IMR-90 (cell line): Measurements from ENCODE around the gene DYNAP. TPM values are rescaled to one million over a fixed set of nuclear protein-coding genes. Genes with fewer than 3 reads are reported as not detected.

Experiments used
- ATAC-seq: fragments of 200-7000 bp; cut with Tn5 transposase; 2 replicates; pipeline ENCODE4 v1.9.1; 2020; ENCODE audit warnings: low read depth, mild to moderate bottlenecking, moderate library complexity
- BruUV-seq: library from RNA; stranded (reverse); fragments of 400-500 nt; replicated peaks from 2 replicates; lab custom pipeline; 2021; lab: Mats Ljungman, UMichigan
- CTCF ChIA-PET: fragments of 300-600 bp; formaldehyde crosslinking; extraction: SDS; loops from one replicate; lab custom pipeline; 2021; ENCODE audit warnings: antibody characterized with exemption; lab: Yijun Ruan, JAX
- POLR2A ChIA-PET: fragments of 300-600 bp; sonication (Branson Sonifier 250); formaldehyde crosslinking; loops from one replicate; lab custom pipeline; 2022; ENCODE audit warnings: antibody characterized with exemption; ENCODE audit not compliant: unreplicated experiment; lab: Charles Lee
- DNase-seq: peaks from one replicate; pipeline ENCODE4 v3.0.0; 2013
- H2AFZ ChIP-seq: replicated peaks from 2 replicates; pipeline ENCODE3; 2013; ENCODE audit warnings: low read length, mild to moderate bottlenecking; ENCODE audit not compliant: poor library complexity
- H2AK5ac ChIP-seq: 2 replicates; pipeline ENCODE4 v1.6.1; 2013; ENCODE audit warnings: low read depth, low read length, inconsistent platforms
- H2AK9ac ChIP-seq: replicated peaks from 2 replicates; pipeline ENCODE3; 2013; ENCODE audit warnings: mild to moderate bottlenecking, low read depth, low read length, moderate library complexity; ENCODE audit not compliant: poor library complexity
- H2BK120ac ChIP-seq: 2 replicates; pipeline ENCODE4 v1.6.1; 2013; ENCODE audit warnings: low read depth, low read length, inconsistent platforms
- H2BK15ac ChIP-seq: 3 replicates; pipeline ENCODE4 v1.6.1; 2013; ENCODE audit warnings: low read depth, low read length, inconsistent platforms
- H2BK20ac ChIP-seq: 2 replicates; pipeline ENCODE4 v1.6.1; 2013; ENCODE audit warnings: low read depth, mild to moderate bottlenecking, inconsistent platforms, low read length, moderate library complexity
- H2BK5ac ChIP-seq: 2 replicates; pipeline ENCODE4 v1.6.1; 2013; ENCODE audit warnings: mild to moderate bottlenecking, low read depth, low read length, inconsistent platforms; ENCODE audit not compliant: poor library complexity, severe bottlenecking
- H3K14ac ChIP-seq: replicated peaks from 2 replicates; pipeline ENCODE4 v1.6.1; 2013; ENCODE audit warnings: low read depth, low read length, inconsistent platforms
- H3K18ac ChIP-seq: 2 replicates; pipeline ENCODE4 v1.6.1; 2013; ENCODE audit warnings: low read depth, low read length, control low read depth
- H3K23ac ChIP-seq: 2 replicates; pipeline ENCODE4 v1.6.1; 2013; ENCODE audit warnings: low read depth, low read length, inconsistent platforms
- H3K27ac ChIP-seq: 2 replicates; pipeline ENCODE4 v1.5.1; 2013; ENCODE audit warnings: mild to moderate bottlenecking, control low read depth, low read length; ENCODE audit not compliant: insufficient read depth
- H3K27me3 ChIP-seq: 2 replicates; pipeline ENCODE4 v1.6.1; 2013; ENCODE audit warnings: low read length; ENCODE audit not compliant: control insufficient read depth, insufficient read depth
- H3K36me3 ChIP-seq: 2 replicates; pipeline ENCODE4 v1.6.1; 2013; ENCODE audit warnings: low read length, mixed read lengths; ENCODE audit not compliant: control insufficient read depth, insufficient read depth
- H3K4ac ChIP-seq: 2 replicates; pipeline ENCODE4 v1.6.1; 2013; ENCODE audit warnings: low read depth, low read length, inconsistent platforms
- H3K4me1 ChIP-seq: 2 replicates; pipeline ENCODE4 v1.6.1; 2013; ENCODE audit warnings: low read length, mixed read lengths; ENCODE audit not compliant: control insufficient read depth, insufficient read depth
- H3K4me2 ChIP-seq: 2 replicates; pipeline ENCODE4 v1.6.1; 2013; ENCODE audit warnings: low read depth, mild to moderate bottlenecking, control low read depth, low read length, moderate library complexity
- H3K4me3 ChIP-seq: 2 replicates; pipeline ENCODE4 v1.5.1; 2013; ENCODE audit warnings: low read depth, mild to moderate bottlenecking, control low read depth, low read length, moderate library complexity; ENCODE audit not compliant: insufficient read depth
- H3K56ac ChIP-seq: 2 replicates; pipeline ENCODE4 v1.6.1; 2013; ENCODE audit warnings: low read length, inconsistent platforms; ENCODE audit not compliant: insufficient read depth; ENCODE audit errors: extremely low read depth
- H3K79me1 ChIP-seq, 2 experiments: 2 replicates each; pipeline ENCODE4 v1.6.1; 2013; ENCODE audit warnings: low read length in 2 of 2, inconsistent platforms in 1 of 2, low read depth in 1 of 2
- H3K9ac ChIP-seq: 2 replicates; pipeline ENCODE4 v1.6.1; 2013; ENCODE audit warnings: low read depth, low read length, control low read depth
- H3K9me1 ChIP-seq: 2 replicates; pipeline ENCODE4 v1.6.1; 2013; ENCODE audit warnings: low read length, inconsistent platforms; ENCODE audit not compliant: insufficient read depth
- H3K9me3 ChIP-seq: 2 replicates; pipeline ENCODE4 v1.6.1; 2013; ENCODE audit warnings: low read length; ENCODE audit not compliant: control insufficient read depth, insufficient read depth
- H4K20me1 ChIP-seq: 2 replicates; pipeline ENCODE4 v1.6.1; 2013; ENCODE audit warnings: low read length, inconsistent platforms; ENCODE audit not compliant: insufficient read depth
- H4K5ac ChIP-seq: 2 replicates; pipeline ENCODE4 v1.6.1; 2013; ENCODE audit warnings: mild to moderate bottlenecking, low read depth, low read length, control low read depth
- H4K8ac ChIP-seq, 2 experiments: 2 replicates each; pipeline ENCODE4 v1.6.1; 2013; ENCODE audit warnings: low read depth in 2 of 2, low read length in 2 of 2, control low read depth in 1 of 2, inconsistent platforms in 1 of 2
- H4K91ac ChIP-seq: 2 replicates; pipeline ENCODE4 v1.6.1; 2013; ENCODE audit warnings: low read depth, low read length, inconsistent platforms; ENCODE audit not compliant: insufficient read depth
- BHLHE40 ChIP-seq: fragments of 150-350 bp; IDR thresholded peaks from 2 replicates; pipeline ENCODE4 v1.6.1; 2016; ENCODE audit warnings: mild to moderate bottlenecking, low read depth, low read length
- CHD1 ChIP-seq: IDR thresholded peaks from 2 replicates; pipeline ENCODE4 v1.6.1; 2012; ENCODE audit warnings: low read depth, low read length, improper control_type of control experiment
- FOS ChIP-seq: fragments of 150-350 bp; IDR thresholded peaks from 2 replicates; pipeline ENCODE4 v1.6.1; 2016; ENCODE audit warnings: low read depth, low read length
- MXI1 ChIP-seq: IDR thresholded peaks from 2 replicates; pipeline ENCODE4 v1.6.1; 2012; ENCODE audit warnings: low read depth, mild to moderate bottlenecking, low read length, moderate library complexity, borderline replicate concordance
- POLR2A ChIP-seq: IDR thresholded peaks from 2 replicates; pipeline ENCODE4 v1.6.1; 2012; ENCODE audit warnings: mild to moderate bottlenecking, low read depth, low read length
- RCOR1 ChIP-seq: IDR thresholded peaks from 2 replicates; pipeline ENCODE4 v1.6.1; 2012; ENCODE audit warnings: mild to moderate bottlenecking, low read length, improper control_type of control experiment; ENCODE audit not compliant: insufficient replicate concordance
- WGBS, 2 experiments: methylation state at CpG; one replicate each; pipeline versions ENCODE4 v1.1.5 to v1.1.7; 2013; ENCODE audit warnings: missing lambda C conversion rate in 2 of 2; ENCODE audit not compliant: insufficient read length in 1 of 2; ENCODE audit errors: extremely low coverage in 2 of 2; 5-methylcytosine and 5-hydroxymethylcytosine counted together
- dilution Hi-C: fragments of 300-500 bp; cut with HindIII; formaldehyde crosslinking; loops from one replicate; pipeline ENCODE4 v1.14.3; 2018; ENCODE audit warnings: low sequenced_read_pairs; ENCODE audit not compliant: unreplicated experiment
- in situ Hi-C: fragments of 300-500 bp; cut with MboI; formaldehyde crosslinking; loops from 3 replicates; pipeline ENCODE4 v1.14.3; 2019; ENCODE audit warnings: low sequenced_read_pairs, inconsistent platforms, mixed read lengths
- intact Hi-C: fragments of 100-400 bp; cut with micrococcal nuclease; formaldehyde crosslinking; loops from 2 replicates; pipeline ENCODE4 v1.10.0; 2022
- polyA plus RNA-seq, 3 experiments: library from polyadenylated mRNA; depleted of rRNA; stranded (reverse); fragments of >200 nt; gene quantifications; 2 replicates each; pipeline ENCODE4 v1.2.3, GENCODE V29; 2012; ENCODE audit warnings: low replicate concordance in 1 of 3
- total RNA-seq: library from RNA; depleted of rRNA; stranded (reverse); fragments of >200 nt; gene quantifications from 2 replicates; pipeline ENCODE4 v1.2.3, GENCODE V29; 2012
- TF ChIP-seq, protein P1 (sequence below): fragments of 150-350 bp; IDR thresholded peaks from 2 replicates; pipeline ENCODE4 v1.6.1; 2017; ENCODE audit warnings: mild to moderate bottlenecking, antibody characterized with exemption, low read length, low read depth

DYNAP gene
- total and polyA plus RNA-seq, 2 of the 4 experiments (the other 2 are of a cell fraction): not detected

DNA sequence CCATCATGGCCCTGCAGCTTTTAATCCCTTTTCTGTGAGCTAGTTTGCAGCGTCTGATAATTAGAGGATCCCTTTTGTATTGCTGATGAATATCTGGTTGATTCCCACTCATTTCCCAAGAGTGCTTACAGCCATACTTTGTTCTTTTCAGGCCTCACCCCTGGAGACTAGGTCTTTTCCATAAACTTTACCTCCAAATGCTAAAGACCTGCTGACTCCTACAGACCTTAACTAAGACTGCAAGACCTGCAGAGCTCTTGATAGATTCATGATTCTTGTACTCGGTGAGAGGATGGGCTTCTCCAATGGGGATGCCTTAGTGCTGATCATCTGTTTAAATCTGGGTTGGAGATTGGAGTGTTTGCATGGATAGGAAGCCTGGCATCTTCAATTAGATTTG is 33.1 kb upstream of the DYNAP start:
- Histone ChIP-seq H3K4me1 (no peaks in the 10 kb centered on the region), H2AK9ac (no peak overlapping the region), H2BK20ac (no peak overlapping the region), H3K27ac (no peak overlapping the region), H3K79me1 (no peaks in the 10 kb centered on the region), H2BK5ac (no peak overlapping the region), H4K20me1 (no peaks in the 10 kb centered on the region), H3K18ac (no peak overlapping the region), H3K23ac (no peak overlapping the region), H4K8ac (no peak overlapping the region), H2AFZ (no peak overlapping the region), H3K9ac (no peak overlapping the region), H3K36me3 (no peaks in the 10 kb centered on the region), H4K91ac (no peak overlapping the region), H3K9me3 (no peaks in the 10 kb centered on the region), H3K4me2 (no peak overlapping the region), H3K56ac (no peak overlapping the region), H3K27me3 (no peaks in the 10 kb centered on the region), H2BK15ac (no peak overlapping the region), H2BK120ac (no peak overlapping the region), H2AK5ac (no peak overlapping the region), H3K14ac (no peak overlapping the region), H4K5ac (no peak overlapping the region), H3K9me1 (no peaks in the 10 kb centered on the region), H3K4me3 (no peak overlapping the region), H3K4ac (no peak overlapping the region)
- intact Hi-C loops (loop anchor here (2.0 kb wide), 1 partner anchor 113 kb away; no protein-coding TSS in a partner anchor), in situ Hi-C loops (loop anchor here (25.0 kb wide), 1 partner anchor 429 kb away; no protein-coding TSS in a partner anchor), dilution Hi-C loops (no loop called here)
- no TSS peak for BruUV-seq
- no peak for ATAC-seq
- ChIA-PET CTCF (no interaction called here), POLR2A (no interaction called here)
- no peak for DNase-seq
- no CpG with 5 or more reads among the region's 2 CpGs for WGBS, 2 experiments
- TF ChIP-seq FOS: no peak
- TF ChIP-seq POLR2A: no peak
- no peak for TF ChIP-seq RCOR1
- TF ChIP-seq, protein P1, sequence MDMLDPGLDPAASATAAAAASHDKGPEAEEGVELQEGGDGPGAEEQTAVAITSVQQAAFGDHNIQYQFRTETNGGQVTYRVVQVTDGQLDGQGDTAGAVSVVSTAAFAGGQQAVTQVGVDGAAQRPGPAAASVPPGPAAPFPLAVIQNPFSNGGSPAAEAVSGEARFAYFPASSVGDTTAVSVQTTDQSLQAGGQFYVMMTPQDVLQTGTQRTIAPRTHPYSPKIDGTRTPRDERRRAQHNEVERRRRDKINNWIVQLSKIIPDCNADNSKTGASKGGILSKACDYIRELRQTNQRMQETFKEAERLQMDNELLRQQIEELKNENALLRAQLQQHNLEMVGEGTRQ: no peak
- no peak for TF ChIP-seq BHLHE40
- no peak for TF ChIP-seq CHD1
- no peak for TF ChIP-seq MXI1
